HepG2 (cell line): ENCODE results near the gene MRPS7. TPM values are rescaled to one million over a fixed set of nuclear protein-coding genes. Genes with fewer than 3 reads are reported as not detected.

Experiments
- ARNTL ChIP-seq: sonication (generic); formaldehyde crosslinking; IDR thresholded peaks from 2 replicates; pipeline ENCODE4 v1.4.0; 2020; ENCODE audit warnings: mild to moderate bottlenecking, missing genetic modification reagents
- CAMTA2 ChIP-seq: sonication (generic); formaldehyde crosslinking; IDR thresholded peaks from 2 replicates; pipeline ENCODE4 v1.4.0; 2020; ENCODE audit warnings: mild to moderate bottlenecking, missing genetic modification reagents, borderline replicate concordance
- ESRRA ChIP-seq: sonication (generic); formaldehyde crosslinking; IDR thresholded peaks from 2 replicates; pipeline ENCODE4 v1.5.1; 2020; ENCODE audit warnings: mild to moderate bottlenecking, low read depth, missing genetic modification reagents
- GPN1 ChIP-seq: sonication (generic); formaldehyde crosslinking; IDR thresholded peaks from 2 replicates; pipeline ENCODE4 v1.5.1; 2020; ENCODE audit warnings: missing genetic modification reagents, borderline replicate concordance
- HDAC2 ChIP-seq: sonication (generic); formaldehyde crosslinking; IDR thresholded peaks from 2 replicates; pipeline ENCODE4 v1.4.0; 2020; ENCODE audit warnings: missing genetic modification reagents
- HMG20B ChIP-seq: conservative IDR thresholded peaks from 2 replicates; pipeline ENCODE4 v1.6.1; 2016; ENCODE audit warnings: missing genetic modification reagents, missing compliant biosample characterization
- MIER3 ChIP-seq: IDR thresholded peaks from 2 replicates; pipeline ENCODE4 v1.6.1; 2016; ENCODE audit warnings: missing compliant biosample characterization, borderline replicate concordance
- NCOA2 ChIP-seq: sonication (generic); formaldehyde crosslinking; IDR thresholded peaks from 2 replicates; pipeline ENCODE4 v1.8.0; 2022; ENCODE audit warnings: inconsistent platforms
- NR2F1 ChIP-seq, 2 experiments: fragments of 450-650 bp in 1 of 2; formaldehyde crosslinking in 1 of 2; IDR thresholded peaks; 2 replicates each; pipeline versions ENCODE4 v1.5.0 to v1.6.1; 2016 to 2020; ENCODE audit warnings: mild to moderate bottlenecking in 1 of 2, missing compliant biosample characterization in 1 of 2, missing genetic modification reagents in 1 of 2, moderate library complexity in 1 of 2
- PHB2 ChIP-seq: fragments of 450-650 bp; IDR thresholded peaks from 2 replicates; pipeline ENCODE4 v1.6.1; 2018; ENCODE audit not compliant: partially characterized antibody
- RBM39 ChIP-seq: fragments of 200-400 bp; formaldehyde crosslinking; IDR thresholded peaks from one replicate; pipeline ENCODE4 v1.6.1; 2018; ENCODE audit warnings: antibody characterized with exemption, mild to moderate bottlenecking, low read depth, low read length; ENCODE audit not compliant: poor library complexity, severe bottlenecking
- SKI ChIP-seq: fragments of 450-650 bp; IDR thresholded peaks from one replicate; pipeline ENCODE4 v1.6.1; 2018; ENCODE audit warnings: mild to moderate bottlenecking; ENCODE audit not compliant: partially characterized antibody
- ZNF10 ChIP-seq: sonication (generic); formaldehyde crosslinking; IDR thresholded peaks from 2 replicates; pipeline ENCODE4 v1.4.0; 2020; ENCODE audit warnings: mild to moderate bottlenecking, low read depth, missing genetic modification reagents, borderline replicate concordance
- ZNF747 ChIP-seq: sonication (generic); formaldehyde crosslinking; IDR thresholded peaks from 2 replicates; pipeline ENCODE4 v1.8.1; 2023; ENCODE audit warnings: missing genetic modification reagents, mild to moderate bottlenecking, borderline replicate concordance
- ZNF761 ChIP-seq: sonication (generic); formaldehyde crosslinking; conservative IDR thresholded peaks from 2 replicates; pipeline ENCODE4 v1.4.0; 2020; ENCODE audit warnings: mild to moderate bottlenecking, missing genetic modification reagents
- polyA plus RNA-seq, 8 experiments: library from polyadenylated mRNA; depleted of rRNA in 3 of 8; stranded (reverse) in 7 of 8; unstranded in 1 of 8; fragments of >200 nt; fragmentation: Illumina TruSeq in 4 of 8; extraction: Trizol in 4 of 8; gene quantifications; 2 replicates each; pipeline versions ENCODE4 v1.2.1 to v1.2.3, GENCODE V29; 2011 to 2016; ENCODE audit warnings: low read depth in 4 of 8, missing spikeins in 1 of 8, mixed read lengths in 1 of 8; ENCODE audit not compliant: insufficient read depth in 1 of 8
- total RNA-seq, 5 experiments: library from RNA; depleted of rRNA; stranded (reverse); fragments of >200 nt; fragmentation: Illumina TruSeq; extraction: Trizol; gene quantifications; 2 replicates each; pipeline ENCODE4 v1.2.3, GENCODE V29; 2016; ENCODE audit warnings: low read depth in 1 of 5
- TF ChIP-seq, protein P1 (sequence below): sonication (generic); formaldehyde crosslinking; IDR thresholded peaks from 2 replicates; pipeline ENCODE4 v1.4.0; 2020; ENCODE audit warnings: mild to moderate bottlenecking, missing genetic modification reagents, borderline replicate concordance
- TF ChIP-seq, protein P2 (sequence below), 2 experiments: IDR thresholded peaks; 2 replicates each; pipeline ENCODE4 v1.6.1; 2011 to 2012; ENCODE audit warnings: low read length in 2 of 2, borderline replicate concordance in 1 of 2, low read depth in 1 of 2, mild to moderate bottlenecking in 1 of 2, moderate library complexity in 1 of 2
- TF ChIP-seq, protein P3 (sequence below): sonication (generic); formaldehyde crosslinking; IDR thresholded peaks from 2 replicates; pipeline ENCODE4 v1.8.0; 2022; ENCODE audit warnings: missing genetic modification reagents, mild to moderate bottlenecking, borderline replicate concordance
- TF ChIP-seq, protein P4 (sequence below): sonication (generic); formaldehyde crosslinking; IDR thresholded peaks from 2 replicates; pipeline ENCODE4 v1.4.0; 2020; ENCODE audit warnings: missing genetic modification reagents

The MRPS7 gene
- total and polyA plus RNA-seq, 2 of the 13 experiments (the other 11 are each of a cell fraction or from before 2014, with no cell fraction given), result 97.0 to 162 TPM

DNA sequence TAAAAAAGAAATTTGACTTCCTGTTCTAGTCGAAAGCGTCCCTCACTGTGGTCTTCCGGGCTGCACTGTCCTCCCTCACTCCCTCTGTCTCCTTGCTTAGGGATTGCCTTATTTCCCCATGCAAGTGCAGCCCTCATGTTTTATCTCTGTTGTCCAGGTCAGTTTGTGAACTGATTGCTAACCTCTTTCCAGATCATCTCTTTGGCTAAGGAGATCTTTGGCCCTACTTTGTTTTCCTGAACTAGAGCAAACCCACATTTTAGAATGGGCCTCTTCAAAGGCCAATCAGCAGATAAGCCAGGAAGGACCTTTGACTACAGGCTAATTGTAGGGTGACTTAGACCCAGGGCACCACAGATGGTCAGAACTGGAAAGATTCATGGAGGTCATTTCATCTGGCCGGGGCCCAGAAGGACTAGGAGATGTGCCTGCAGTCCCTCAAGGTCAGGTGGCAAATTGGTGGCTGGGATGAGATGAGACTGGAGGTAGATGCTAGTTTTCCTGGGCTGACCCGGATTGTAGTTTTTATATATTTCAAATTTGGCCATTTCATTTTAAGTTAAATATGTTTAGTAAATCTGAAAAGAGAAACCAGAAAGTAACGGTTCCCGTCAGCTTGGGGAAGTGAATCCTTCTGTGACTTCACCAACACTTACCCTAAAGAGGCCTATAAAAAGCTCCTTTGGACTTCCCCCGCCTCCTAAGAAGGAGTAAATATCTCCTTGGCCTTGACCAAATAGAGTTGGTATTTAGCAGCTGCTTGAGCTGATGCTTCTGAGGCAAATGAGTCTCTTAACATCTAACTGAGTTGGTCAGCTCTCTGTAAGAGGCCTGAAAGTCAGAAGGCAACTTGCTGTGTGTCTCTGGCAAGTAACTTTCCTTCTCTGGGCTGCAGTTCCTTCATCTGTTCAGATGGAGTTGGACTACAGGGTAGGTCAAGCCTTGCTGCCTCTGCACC is 33.8 kb downstream of the MRPS7 start (continued):
- no peak for TF ChIP-seq PHB2
- TF ChIP-seq ZNF10 (CRISPR knock-in tag), result no peak
- TF ChIP-seq, protein P1, sequence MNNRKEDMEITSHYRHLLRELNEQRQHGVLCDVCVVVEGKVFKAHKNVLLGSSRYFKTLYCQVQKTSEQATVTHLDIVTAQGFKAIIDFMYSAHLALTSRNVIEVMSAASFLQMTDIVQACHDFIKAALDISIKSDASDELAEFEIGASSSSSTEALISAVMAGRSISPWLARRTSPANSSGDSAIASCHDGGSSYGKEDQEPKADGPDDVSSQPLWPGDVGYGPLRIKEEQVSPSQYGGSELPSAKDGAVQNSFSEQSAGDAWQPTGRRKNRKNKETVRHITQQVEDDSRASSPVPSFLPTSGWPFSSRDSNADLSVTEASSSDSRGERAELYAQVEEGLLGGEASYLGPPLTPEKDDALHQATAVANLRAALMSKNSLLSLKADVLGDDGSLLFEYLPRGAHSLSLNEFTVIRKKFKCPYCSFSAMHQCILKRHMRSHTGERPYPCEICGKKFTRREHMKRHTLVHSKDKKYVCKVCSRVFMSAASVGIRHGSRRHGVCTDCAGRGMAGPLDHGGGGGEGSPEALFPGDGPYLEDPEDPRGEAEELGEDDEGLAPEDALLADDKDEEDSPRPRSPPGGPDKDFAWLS (CRISPR knock-in tag), result no peak
- no peak for TF ChIP-seq CAMTA2 (CRISPR knock-in tag)
- no peak for TF ChIP-seq GPN1 (CRISPR knock-in tag)
- TF ChIP-seq MIER3 (CRISPR knock-in tag), result peak; percentile 82
- TF ChIP-seq NR2F1 (CRISPR knock-in tag; IDR thresholded peaks at IDR 0.05), result peak; percentile 67 to 79; a peak in 3 of 4 replicates
- TF ChIP-seq, protein P2, sequence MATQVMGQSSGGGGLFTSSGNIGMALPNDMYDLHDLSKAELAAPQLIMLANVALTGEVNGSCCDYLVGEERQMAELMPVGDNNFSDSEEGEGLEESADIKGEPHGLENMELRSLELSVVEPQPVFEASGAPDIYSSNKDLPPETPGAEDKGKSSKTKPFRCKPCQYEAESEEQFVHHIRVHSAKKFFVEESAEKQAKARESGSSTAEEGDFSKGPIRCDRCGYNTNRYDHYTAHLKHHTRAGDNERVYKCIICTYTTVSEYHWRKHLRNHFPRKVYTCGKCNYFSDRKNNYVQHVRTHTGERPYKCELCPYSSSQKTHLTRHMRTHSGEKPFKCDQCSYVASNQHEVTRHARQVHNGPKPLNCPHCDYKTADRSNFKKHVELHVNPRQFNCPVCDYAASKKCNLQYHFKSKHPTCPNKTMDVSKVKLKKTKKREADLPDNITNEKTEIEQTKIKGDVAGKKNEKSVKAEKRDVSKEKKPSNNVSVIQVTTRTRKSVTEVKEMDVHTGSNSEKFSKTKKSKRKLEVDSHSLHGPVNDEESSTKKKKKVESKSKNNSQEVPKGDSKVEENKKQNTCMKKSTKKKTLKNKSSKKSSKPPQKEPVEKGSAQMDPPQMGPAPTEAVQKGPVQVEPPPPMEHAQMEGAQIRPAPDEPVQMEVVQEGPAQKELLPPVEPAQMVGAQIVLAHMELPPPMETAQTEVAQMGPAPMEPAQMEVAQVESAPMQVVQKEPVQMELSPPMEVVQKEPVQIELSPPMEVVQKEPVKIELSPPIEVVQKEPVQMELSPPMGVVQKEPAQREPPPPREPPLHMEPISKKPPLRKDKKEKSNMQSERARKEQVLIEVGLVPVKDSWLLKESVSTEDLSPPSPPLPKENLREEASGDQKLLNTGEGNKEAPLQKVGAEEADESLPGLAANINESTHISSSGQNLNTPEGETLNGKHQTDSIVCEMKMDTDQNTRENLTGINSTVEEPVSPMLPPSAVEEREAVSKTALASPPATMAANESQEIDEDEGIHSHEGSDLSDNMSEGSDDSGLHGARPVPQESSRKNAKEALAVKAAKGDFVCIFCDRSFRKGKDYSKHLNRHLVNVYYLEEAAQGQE (IDR thresholded peaks at IDR 0.05; ENCODE audit: borderline replicate concordance in 1 of 2, low read depth in 1 of 2, low read length in 2 of 2), result peak in 1 of 2 experiments; percentile 8; a peak in 1 of 4 replicates
- TF ChIP-seq RBM39, result no peak
- peak; percentile 95 for TF ChIP-seq HMG20B (CRISPR knock-in tag)
- TF ChIP-seq NCOA2, result peak; percentile 85
- peak; percentile 97 for TF ChIP-seq HDAC2 (CRISPR knock-in tag)
- TF ChIP-seq SKI, result peak; percentile 41
- TF ChIP-seq ZNF747, result peak; percentile 25; the same call in 1 of the 2 replicates
- TF ChIP-seq, protein P3, sequence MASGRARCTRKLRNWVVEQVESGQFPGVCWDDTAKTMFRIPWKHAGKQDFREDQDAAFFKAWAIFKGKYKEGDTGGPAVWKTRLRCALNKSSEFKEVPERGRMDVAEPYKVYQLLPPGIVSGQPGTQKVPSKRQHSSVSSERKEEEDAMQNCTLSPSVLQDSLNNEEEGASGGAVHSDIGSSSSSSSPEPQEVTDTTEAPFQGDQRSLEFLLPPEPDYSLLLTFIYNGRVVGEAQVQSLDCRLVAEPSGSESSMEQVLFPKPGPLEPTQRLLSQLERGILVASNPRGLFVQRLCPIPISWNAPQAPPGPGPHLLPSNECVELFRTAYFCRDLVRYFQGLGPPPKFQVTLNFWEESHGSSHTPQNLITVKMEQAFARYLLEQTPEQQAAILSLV (CRISPR knock-in tag), result peak; percentile 51; the same call in 1 of the 2 replicates
- TF ChIP-seq ARNTL (CRISPR knock-in tag), result peak; percentile 75; the same call in 1 of the 2 replicates
- TF ChIP-seq ZNF761, result peak; percentile 87
- TF ChIP-seq ESRRA (CRISPR knock-in tag), result peak; percentile 73
- TF ChIP-seq, protein P4, sequence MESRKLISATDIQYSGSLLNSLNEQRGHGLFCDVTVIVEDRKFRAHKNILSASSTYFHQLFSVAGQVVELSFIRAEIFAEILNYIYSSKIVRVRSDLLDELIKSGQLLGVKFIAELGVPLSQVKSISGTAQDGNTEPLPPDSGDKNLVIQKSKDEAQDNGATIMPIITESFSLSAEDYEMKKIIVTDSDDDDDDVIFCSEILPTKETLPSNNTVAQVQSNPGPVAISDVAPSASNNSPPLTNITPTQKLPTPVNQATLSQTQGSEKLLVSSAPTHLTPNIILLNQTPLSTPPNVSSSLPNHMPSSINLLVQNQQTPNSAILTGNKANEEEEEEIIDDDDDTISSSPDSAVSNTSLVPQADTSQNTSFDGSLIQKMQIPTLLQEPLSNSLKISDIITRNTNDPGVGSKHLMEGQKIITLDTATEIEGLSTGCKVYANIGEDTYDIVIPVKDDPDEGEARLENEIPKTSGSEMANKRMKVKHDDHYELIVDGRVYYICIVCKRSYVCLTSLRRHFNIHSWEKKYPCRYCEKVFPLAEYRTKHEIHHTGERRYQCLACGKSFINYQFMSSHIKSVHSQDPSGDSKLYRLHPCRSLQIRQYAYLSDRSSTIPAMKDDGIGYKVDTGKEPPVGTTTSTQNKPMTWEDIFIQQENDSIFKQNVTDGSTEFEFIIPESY, result no peak
